ENCODE measurements around the gene CCSAP.

GRCh38 chr1:229360420-229360819 is 17.6 kb upstream of the CCSAP start:
- TF ChIP-seq REST (IDR thresholded peaks at IDR 0.05; ENCODE audit: insufficient read depth in 1 of 2, low read depth in 2 of 2, low read length in 2 of 2) (no peak), SIN3A (IDR thresholded peaks at IDR 0.05; ENCODE audit: borderline replicate concordance, insufficient read depth, low read length) (no peak)

All from PFSK-1 (cell line).